IMR-90 (cell line): ENCODE measurements around the gene HOXA10. TPM values are rescaled to one million over a fixed set of nuclear protein-coding genes. Genes with fewer than 3 reads are reported as not detected.
A peak's percentile ranks its signal among the peaks of the same experiment; 100 is the strongest.

Experiments used
- MAZ ChIP-seq: IDR thresholded peaks from 2 replicates; pipeline ENCODE4 v1.6.1; 2012; ENCODE audit warnings: low read depth, mild to moderate bottlenecking, low read length, improper control_type of control experiment, moderate library complexity, borderline replicate concordance
- MXI1 ChIP-seq: IDR thresholded peaks from 2 replicates; pipeline ENCODE4 v1.6.1; 2012; ENCODE audit warnings: low read depth, mild to moderate bottlenecking, low read length, moderate library complexity, borderline replicate concordance
- NFE2L2 ChIP-seq: fragments of 150-350 bp; IDR thresholded peaks from 2 replicates; pipeline ENCODE4 v1.6.1; 2016; ENCODE audit warnings: low read depth, mild to moderate bottlenecking, low read length
- SMC3 ChIP-seq: fragments of 150-350 bp; IDR thresholded peaks from 2 replicates; pipeline ENCODE4 v1.6.1; 2016; ENCODE audit warnings: low read depth, mild to moderate bottlenecking, antibody characterized with exemption, low read length, moderate library complexity
- polyA plus RNA-seq, 3 experiments: library from polyadenylated mRNA; depleted of rRNA; stranded (reverse); fragments of >200 nt; gene quantifications; 2 replicates each; pipeline ENCODE4 v1.2.3, GENCODE V29; 2012; ENCODE audit warnings: low replicate concordance in 1 of 3
- total RNA-seq: library from RNA; depleted of rRNA; stranded (reverse); fragments of >200 nt; gene quantifications from 2 replicates; pipeline ENCODE4 v1.2.3, GENCODE V29; 2012

HOXA10 gene
- total and polyA plus RNA-seq, 2 of the 4 experiments (the other 2 are of a cell fraction), result 0.10 to 0.18 TPM

DNA sequence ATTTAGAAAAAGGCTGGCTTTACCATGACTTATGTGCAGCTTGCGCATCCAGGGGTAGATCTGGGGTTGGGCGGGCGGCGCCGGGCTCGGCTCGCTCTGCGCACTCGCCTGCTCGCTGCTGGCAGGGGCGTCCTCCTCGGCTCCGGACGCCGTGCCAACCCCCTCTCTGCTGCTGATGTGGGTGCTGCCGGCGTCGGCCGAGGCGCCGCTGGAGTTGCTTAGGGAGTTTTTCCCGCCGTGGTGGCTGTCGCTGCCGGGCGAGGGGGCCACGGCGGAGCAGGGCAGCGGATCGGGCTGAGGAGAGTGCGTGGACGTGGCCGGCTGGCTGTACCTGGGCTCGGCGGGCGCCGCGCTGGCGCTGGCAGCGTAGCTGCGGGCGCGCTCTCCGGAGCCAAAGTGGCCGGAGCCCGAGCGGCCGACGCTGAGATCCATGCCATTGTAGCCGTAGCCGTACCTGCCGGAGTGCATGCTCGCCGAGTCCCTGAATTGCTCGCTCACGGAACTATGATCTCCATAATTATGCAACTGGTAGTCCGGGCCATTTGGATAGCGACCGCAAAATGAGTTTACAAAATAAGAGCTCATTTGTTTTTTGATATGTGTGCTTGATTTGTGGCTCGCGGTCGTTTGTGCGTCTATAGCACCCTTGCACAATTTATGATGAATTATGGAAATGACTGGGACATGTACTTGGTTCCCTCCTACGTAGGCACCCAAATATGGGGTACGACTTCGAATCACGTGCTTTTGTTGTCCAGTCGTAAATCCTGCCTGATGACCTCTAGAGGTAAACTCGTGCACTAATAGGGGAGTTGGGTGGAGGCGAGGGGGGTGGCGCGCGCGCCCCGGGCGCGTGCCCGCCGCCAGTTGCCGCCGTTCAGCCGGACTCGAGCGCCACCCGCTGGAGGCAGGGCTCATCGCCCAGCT is 30.8 kb downstream of the HOXA10 start, which contains the start of gene HOXA5 (continued):
- peak; percentile 58; the same call in 1 of the 2 replicates for TF ChIP-seq MXI1
- peak; percentile 75 for TF ChIP-seq SMC3
- peak; percentile 92 for TF ChIP-seq MAZ
- no peak for TF ChIP-seq NFE2L2
